Breast epithelium (tissue), 3 donors: ENCODE measurements around the gene ABCC11.

ENCODE experiments used
- POLR2A ChIP-seq: fragments of 450-650 bp; IDR thresholded peaks from one replicate; pipeline ENCODE4 v1.6.1; 2016; ENCODE audit warnings: antibody characterized with exemption, mild to moderate bottlenecking, moderate library complexity
- POLR2AphosphoS5 ChIP-seq, 3 donors: sonication (generic); formaldehyde crosslinking; IDR thresholded peaks; one replicate each; pipeline ENCODE4 v1.6.1; 2017; ENCODE audit warnings: antibody characterized with exemption in 3 of 3
- TF ChIP-seq, protein P1 (sequence below), 3 donors: fragments of 450-650 bp; IDR thresholded peaks; one replicate each; pipeline ENCODE4 v1.5.1; 2016 to 2017; ENCODE audit warnings: antibody characterized with exemption in 3 of 3, mild to moderate bottlenecking in 3 of 3, moderate library complexity in 3 of 3

DNA sequence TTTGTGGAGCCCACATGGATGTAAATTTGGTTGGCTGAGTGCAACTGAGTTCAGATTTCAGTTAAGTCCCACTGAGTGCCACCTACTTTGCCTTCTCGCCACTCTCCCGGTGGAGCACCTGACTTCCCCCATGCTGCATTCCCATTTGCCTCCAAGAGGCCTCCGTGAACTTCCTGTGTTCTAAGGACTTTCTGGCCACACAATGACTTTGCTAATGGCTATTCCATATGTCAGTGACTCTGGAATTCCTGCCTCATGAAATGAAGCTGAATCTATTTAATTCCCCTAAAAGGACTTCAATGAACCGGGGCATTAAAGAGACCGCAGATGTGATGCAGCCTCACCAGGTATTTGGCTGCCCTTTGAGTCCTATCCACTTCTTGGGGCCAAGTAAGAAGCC, 121.5 kb downstream of the ABCC11 start:
- TF ChIP-seq, protein P1, sequence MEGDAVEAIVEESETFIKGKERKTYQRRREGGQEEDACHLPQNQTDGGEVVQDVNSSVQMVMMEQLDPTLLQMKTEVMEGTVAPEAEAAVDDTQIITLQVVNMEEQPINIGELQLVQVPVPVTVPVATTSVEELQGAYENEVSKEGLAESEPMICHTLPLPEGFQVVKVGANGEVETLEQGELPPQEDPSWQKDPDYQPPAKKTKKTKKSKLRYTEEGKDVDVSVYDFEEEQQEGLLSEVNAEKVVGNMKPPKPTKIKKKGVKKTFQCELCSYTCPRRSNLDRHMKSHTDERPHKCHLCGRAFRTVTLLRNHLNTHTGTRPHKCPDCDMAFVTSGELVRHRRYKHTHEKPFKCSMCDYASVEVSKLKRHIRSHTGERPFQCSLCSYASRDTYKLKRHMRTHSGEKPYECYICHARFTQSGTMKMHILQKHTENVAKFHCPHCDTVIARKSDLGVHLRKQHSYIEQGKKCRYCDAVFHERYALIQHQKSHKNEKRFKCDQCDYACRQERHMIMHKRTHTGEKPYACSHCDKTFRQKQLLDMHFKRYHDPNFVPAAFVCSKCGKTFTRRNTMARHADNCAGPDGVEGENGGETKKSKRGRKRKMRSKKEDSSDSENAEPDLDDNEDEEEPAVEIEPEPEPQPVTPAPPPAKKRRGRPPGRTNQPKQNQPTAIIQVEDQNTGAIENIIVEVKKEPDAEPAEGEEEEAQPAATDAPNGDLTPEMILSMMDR (IDR thresholded peaks at IDR 0.05) = no peak
- no peak for TF ChIP-seq POLR2AphosphoS5 (IDR thresholded peaks at IDR 0.05)
- TF ChIP-seq POLR2A = no peak
